ENCODE data around the gene CHAC1. TPM values are rescaled to one million over a fixed set of nuclear protein-coding genes. Genes with fewer than 3 reads are reported as not detected.
A peak's percentile ranks its signal among the peaks of the same experiment; 100 is the strongest.

CHAC1 gene
- total RNA-seq, 1 experiment from 2014 or later, result 48.7 TPM

DNA sequence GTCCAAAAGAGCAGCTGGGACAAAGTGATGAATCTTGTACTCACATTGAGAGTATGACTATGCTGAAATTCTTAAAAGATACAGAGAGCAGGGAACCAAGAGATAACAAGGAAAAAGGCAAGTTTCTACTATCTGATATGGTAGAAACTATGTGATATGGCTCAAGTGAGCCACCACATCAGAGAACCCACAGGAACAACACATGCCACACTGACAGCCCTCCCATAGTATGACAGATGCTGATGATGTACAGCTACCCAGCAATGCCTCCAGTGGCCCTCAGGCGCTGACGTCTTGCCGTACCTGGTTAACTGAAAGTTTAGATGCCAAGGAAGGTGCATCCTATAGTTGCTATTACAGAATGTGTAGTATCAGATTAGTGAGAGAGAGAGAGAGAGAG is 42.4 kb downstream of the CHAC1 start:
- no CpG with 5 or more reads among the region's 3 CpGs for WGBS (ENCODE audit: extremely low coverage, insufficient read length, low lambda C conversion rate)
- peaks cover 23 to 62% (median 42%) of the 10 kb centered on the region in 3 experiments for H3K36me3 Mint-ChIP-seq (ENCODE audit: insufficient read depth in 1 of 3, low read depth in 3 of 3)

More for the DNA sequence above, 42.4 kb downstream of the CHAC1 start:
- Histone ChIP-seq H4K91ac (ENCODE audit: insufficient read length, low read depth, low read length) (no peak overlapping the region), H3K23me2 (ENCODE audit: insufficient read length, low read depth, low read length, poor library complexity, severe bottlenecking) (no peaks in the 10 kb centered on the region), H2BK12ac (ENCODE audit: insufficient read length, low read depth, low read length) (no peak overlapping the region), H4K20me1 (ENCODE audit: control insufficient read depth, insufficient read depth, insufficient read length) (no peaks in the 10 kb centered on the region), H2AK5ac (ENCODE audit: insufficient read length, low read length) (no peak overlapping the region), H4K8ac (replicated peaks; ENCODE audit: insufficient read length, low read depth, low read length) (no peak overlapping the region), H2AFZ (ENCODE audit: low read length) (no peak overlapping the region), H3K9me3 (ENCODE audit: control insufficient read depth, low read depth, low read length) (no peaks in the 10 kb centered on the region), H3K4ac (ENCODE audit: low read depth, low read length) (no peak overlapping the region), H3K18ac (ENCODE audit: insufficient read length, low read depth, low read length) (no peak overlapping the region), H3K79me2 (ENCODE audit: insufficient read depth, low read length) (no peaks in the 10 kb centered on the region), H3K27me3 (ENCODE audit: insufficient read depth, low read length) (no peaks in the 10 kb centered on the region), H3K79me1 (ENCODE audit: insufficient read depth, low read depth, low read length, poor library complexity, severe bottlenecking) (no peaks in the 10 kb centered on the region), H2BK120ac (ENCODE audit: low read depth, low read length, poor library complexity, severe bottlenecking) (no peak overlapping the region), H2BK5ac (ENCODE audit: insufficient read length, low read length) (no peak overlapping the region), H3T11ph (ENCODE audit: low read length) (no peak overlapping the region), H3K23ac (ENCODE audit: insufficient read length, low read depth, low read length) (no peak overlapping the region), H3K4me1 (ENCODE audit: insufficient read depth, low read length) (no peaks in the 10 kb centered on the region), H2BK15ac (ENCODE audit: low read depth, low read length) (no peak overlapping the region), H4K5ac (ENCODE audit: insufficient read length, low read depth, low read length) (no peak overlapping the region), H2BK20ac (ENCODE audit: low read depth, low read length, poor library complexity, severe bottlenecking) (no peak overlapping the region), H3K56ac (ENCODE audit: insufficient read length, low read depth, low read length) (no peak overlapping the region), H3K4me2 (ENCODE audit: insufficient read depth, insufficient read length, low read length) (no peak overlapping the region), H3K9ac (ENCODE audit: extremely low read depth, insufficient read length, low read length) (no peak overlapping the region), H3K27ac (ENCODE audit: insufficient read length, low read depth, low read length) (no peak overlapping the region), H3K14ac (ENCODE audit: insufficient read depth, low read length) (no peak overlapping the region)
- H3K9me3 Mint-ChIP-seq, result no peaks in the 10 kb centered on the region
- no peak for DNase-seq
- H3K4me1 Mint-ChIP-seq, result peaks cover 2 to 3% of the 10 kb centered on the region in 2 experiments; a peak in 2 of 4 replicates
- H3K27me3 Mint-ChIP-seq (ENCODE audit: low read depth), result no peaks in the 10 kb centered on the region
- peak overlapping the region in 1 of 3 experiments; percentile 8; a peak in 1 of 7 replicates for H3K27ac Mint-ChIP-seq
- TF ChIP-seq, protein P1, sequence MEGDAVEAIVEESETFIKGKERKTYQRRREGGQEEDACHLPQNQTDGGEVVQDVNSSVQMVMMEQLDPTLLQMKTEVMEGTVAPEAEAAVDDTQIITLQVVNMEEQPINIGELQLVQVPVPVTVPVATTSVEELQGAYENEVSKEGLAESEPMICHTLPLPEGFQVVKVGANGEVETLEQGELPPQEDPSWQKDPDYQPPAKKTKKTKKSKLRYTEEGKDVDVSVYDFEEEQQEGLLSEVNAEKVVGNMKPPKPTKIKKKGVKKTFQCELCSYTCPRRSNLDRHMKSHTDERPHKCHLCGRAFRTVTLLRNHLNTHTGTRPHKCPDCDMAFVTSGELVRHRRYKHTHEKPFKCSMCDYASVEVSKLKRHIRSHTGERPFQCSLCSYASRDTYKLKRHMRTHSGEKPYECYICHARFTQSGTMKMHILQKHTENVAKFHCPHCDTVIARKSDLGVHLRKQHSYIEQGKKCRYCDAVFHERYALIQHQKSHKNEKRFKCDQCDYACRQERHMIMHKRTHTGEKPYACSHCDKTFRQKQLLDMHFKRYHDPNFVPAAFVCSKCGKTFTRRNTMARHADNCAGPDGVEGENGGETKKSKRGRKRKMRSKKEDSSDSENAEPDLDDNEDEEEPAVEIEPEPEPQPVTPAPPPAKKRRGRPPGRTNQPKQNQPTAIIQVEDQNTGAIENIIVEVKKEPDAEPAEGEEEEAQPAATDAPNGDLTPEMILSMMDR (conservative IDR thresholded peaks at IDR 0.05), result no peak
- H3K4me3 Mint-ChIP-seq, result no peak overlapping the region

All from H9 (cell line).